Muscle layer of colon (tissue), 2 donors: ENCODE results near the gene SCGB1D1.
"Not testable (repeated sequence)": the region's sequence is repeated elsewhere in the genome, so short reads cannot be mapped to it uniquely, and the experiment has no call there.

Experiments
- H3K27ac ChIP-seq: one replicate; pipeline ENCODE4 v1.7.0; 2013; ENCODE audit warnings: low read depth, mild to moderate bottlenecking, low read length, moderate library complexity
- H3K27me3 ChIP-seq, 2 donors: one replicate each; pipeline ENCODE4 v1.7.0; 2013; ENCODE audit warnings: low read length in 2 of 2, mild to moderate bottlenecking in 2 of 2; ENCODE audit not compliant: insufficient read depth in 2 of 2, control insufficient read depth in 1 of 2
- H3K36me3 ChIP-seq: one replicate; pipeline ENCODE4 v1.7.0; 2013; ENCODE audit warnings: mild to moderate bottlenecking, low read length; ENCODE audit not compliant: insufficient read depth
- H3K4me1 ChIP-seq: one replicate; pipeline ENCODE4 v1.7.0; 2013; ENCODE audit warnings: mild to moderate bottlenecking, low read length; ENCODE audit not compliant: insufficient read depth
- H3K4me3 ChIP-seq, 2 donors: one replicate each; pipeline ENCODE4 v1.7.0; 2013; ENCODE audit warnings: low read length in 2 of 2, low read depth in 1 of 2, mild to moderate bottlenecking in 1 of 2, moderate library complexity in 1 of 2
- H3K9ac ChIP-seq: one replicate; pipeline ENCODE4 v1.7.0; 2013; ENCODE audit warnings: low read length
- H3K9me3 ChIP-seq: one replicate; pipeline ENCODE4 v1.7.0; 2013; ENCODE audit warnings: mild to moderate bottlenecking, low read length
- donor health status: abdominal sarcoma.
- donor health status: Adenocarcinoma of cecum.

SCGB1D1 gene

DNA sequence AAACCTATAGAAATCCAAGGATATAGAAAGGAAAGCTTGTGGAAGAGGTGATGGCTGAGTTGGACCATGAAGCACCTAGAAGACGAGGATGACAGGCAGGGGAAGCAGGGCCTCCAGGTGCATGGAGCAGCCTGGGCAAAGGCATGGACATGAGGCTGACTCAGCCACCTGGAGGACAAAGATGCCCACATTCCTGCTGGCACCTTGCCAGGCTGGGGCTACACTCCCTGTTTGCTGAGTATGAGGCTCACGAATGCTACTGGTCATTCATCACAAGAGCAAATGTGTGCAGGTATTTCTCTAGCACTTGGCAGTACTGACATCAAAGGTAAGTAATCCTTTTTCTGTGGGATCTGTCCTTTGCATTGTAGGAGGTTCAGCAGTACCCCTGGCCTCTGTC, 11.4 kb downstream of the SCGB1D1 start:
- Histone ChIP-seq H3K27ac (no peak overlapping the region), H3K9ac (no peak overlapping the region), H3K27me3 (no peaks in the 10 kb centered on the region), H3K4me1 (no peaks in the 10 kb centered on the region), H3K9me3 (no peaks in the 10 kb centered on the region), H3K36me3 (no peaks in the 10 kb centered on the region), H3K4me3 (no peak overlapping the region)

DNA sequence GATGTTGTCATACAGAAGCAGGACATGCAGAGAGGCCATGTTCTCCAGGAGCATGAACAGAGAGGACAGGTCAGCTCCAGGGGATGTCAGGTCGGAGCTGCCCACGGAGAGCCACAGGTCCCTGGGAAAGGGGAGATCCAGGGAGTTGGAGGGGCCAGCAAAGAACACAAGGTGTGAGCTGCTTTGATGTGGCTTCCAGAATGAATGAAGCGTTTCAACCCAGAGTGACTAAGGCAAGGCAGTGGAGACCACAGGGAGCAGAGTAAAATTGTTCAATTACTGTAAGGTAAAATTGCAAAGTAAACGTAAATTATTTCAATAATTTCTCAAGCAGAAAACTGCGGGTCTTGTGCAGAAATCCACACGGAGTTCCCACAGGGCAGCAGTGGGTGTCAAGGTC, 12.9 kb downstream of the SCGB1D1 start:
- Histone ChIP-seq H3K36me3 (no peaks in the 10 kb centered on the region), H3K9ac (no peak overlapping the region), H3K9me3 (no peaks in the 10 kb centered on the region), H3K27me3 (no peaks in the 10 kb centered on the region), H3K4me3 (no peak overlapping the region), H3K27ac (no peak overlapping the region), H3K4me1 (no peaks in the 10 kb centered on the region)

DNA sequence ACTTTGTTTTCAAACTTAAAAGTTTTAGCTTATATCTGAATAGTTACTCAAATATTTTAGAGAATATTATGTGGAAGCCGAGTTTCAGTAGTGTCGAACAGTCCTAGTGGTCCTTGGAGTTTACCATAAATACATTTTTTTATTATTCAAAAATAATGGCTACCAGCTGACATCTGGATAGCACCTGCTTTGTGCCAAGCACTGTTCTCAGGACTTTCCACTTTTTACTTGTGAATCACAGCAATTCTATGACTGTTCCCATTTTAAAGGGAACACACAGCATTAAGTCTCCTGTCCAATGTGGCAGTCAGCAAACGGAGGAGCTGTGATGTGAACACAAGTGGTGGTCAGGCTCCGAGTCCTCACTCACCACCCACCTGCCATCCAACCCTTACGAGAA, 14.4 kb downstream of the SCGB1D1 start:
- H3K27me3 ChIP-seq, result no peaks in the 10 kb centered on the region
- no peak overlapping the region for H3K27ac ChIP-seq
- no peak overlapping the region for H3K4me3 ChIP-seq
- H3K4me1 ChIP-seq, result no peaks in the 10 kb centered on the region
- no peak overlapping the region for H3K9ac ChIP-seq
- H3K36me3 ChIP-seq, result no peaks in the 10 kb centered on the region
- H3K9me3 ChIP-seq, result no peaks in the 10 kb centered on the region

DNA sequence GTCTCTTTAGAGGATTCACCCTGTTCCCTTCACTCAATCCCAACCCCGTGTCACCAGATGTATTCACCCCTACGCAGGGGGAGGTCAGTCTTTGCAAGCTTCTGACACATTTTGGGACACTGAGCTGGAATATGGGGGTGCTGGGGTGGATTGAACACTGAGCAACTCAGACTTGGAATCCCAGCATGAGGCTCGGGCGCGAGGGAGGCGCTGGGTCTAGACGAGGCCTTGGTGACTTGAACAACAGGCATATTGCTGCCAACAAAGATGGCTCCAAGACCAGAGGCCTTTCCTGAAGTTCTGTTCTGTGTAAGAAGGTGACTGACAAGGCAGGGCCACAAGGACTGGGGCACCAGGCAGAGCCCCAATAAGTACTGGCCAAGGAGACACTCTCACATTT, 15.4 kb downstream of the SCGB1D1 start:
- H3K36me3 ChIP-seq, result no peaks in the 10 kb centered on the region
- no peak overlapping the region for H3K27ac ChIP-seq
- H3K9ac ChIP-seq, result no peak overlapping the region
- H3K27me3 ChIP-seq, result no peaks in the 10 kb centered on the region
- no peaks in the 10 kb centered on the region for H3K9me3 ChIP-seq
- H3K4me1 ChIP-seq, result no peaks in the 10 kb centered on the region
- H3K4me3 ChIP-seq, result no peak overlapping the region

DNA sequence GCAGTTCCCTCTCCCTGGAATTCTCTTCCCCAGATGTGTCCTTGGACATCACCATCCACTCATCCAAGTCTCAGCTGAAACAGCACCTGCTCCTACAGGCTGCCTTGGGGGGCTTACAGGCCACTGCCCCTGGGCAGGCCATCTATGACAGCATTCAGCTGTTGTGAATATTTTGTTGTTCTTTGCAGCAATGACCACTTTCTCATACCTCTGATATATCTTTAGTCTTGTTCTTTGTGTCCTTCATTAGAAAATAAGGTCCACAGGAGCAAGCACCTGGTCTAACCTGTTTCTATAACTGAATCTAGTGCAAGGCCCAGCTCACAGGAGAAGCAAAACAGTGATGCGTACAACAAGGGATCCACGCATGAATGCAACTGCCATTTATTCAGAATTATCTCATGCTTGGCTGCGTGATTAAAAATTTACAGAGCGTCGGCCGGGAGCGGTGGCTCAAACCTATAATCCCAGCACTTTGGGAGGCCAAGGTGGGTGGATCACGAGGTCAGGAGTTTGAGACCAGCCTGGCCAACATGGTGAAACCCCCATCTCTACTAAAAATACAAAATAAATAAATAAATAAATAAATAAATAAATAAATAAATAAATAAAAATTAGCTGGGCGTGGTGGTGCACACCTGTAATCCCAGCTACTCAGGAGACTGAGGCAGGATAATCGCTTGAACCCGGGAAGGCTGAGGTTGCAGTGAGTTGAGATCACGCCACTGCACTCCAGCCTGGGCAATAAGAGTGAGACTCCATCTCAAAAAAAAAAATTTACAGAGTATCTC, 16.5 kb downstream of the SCGB1D1 start:
- H3K4me1 ChIP-seq, H3K9ac ChIP-seq, H3K27ac ChIP-seq, H3K27me3 ChIP-seq, H3K4me3 ChIP-seq, H3K36me3 ChIP-seq, H3K9me3 ChIP-seq: not testable (repeated sequence)

DNA sequence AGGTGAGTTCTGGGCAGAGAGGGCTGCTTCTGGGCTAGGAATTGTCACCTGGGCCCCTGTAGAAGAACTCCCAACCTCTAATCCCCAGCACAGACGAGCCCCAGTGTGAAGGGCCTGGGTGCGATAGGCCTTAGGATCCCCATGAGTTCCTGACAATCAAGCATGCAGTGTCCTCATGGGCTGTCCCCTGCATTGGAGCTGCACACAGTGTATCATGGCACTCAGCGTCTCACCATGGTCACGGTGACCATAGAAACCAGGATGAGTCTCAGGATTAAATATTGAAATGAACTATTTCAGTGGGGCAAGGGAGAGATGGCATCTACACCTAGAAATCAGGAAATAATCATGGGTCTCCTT, 18.7 kb downstream of the SCGB1D1 start:
- H3K27me3 ChIP-seq, result no peaks in the 10 kb centered on the region
- no peaks in the 10 kb centered on the region for H3K36me3 ChIP-seq
- H3K9me3 ChIP-seq, result no peaks in the 10 kb centered on the region
- no peak overlapping the region for H3K4me3 ChIP-seq
- H3K9ac ChIP-seq, result no peak overlapping the region
- no peaks in the 10 kb centered on the region for H3K4me1 ChIP-seq
- H3K27ac ChIP-seq, result no peak overlapping the region

DNA sequence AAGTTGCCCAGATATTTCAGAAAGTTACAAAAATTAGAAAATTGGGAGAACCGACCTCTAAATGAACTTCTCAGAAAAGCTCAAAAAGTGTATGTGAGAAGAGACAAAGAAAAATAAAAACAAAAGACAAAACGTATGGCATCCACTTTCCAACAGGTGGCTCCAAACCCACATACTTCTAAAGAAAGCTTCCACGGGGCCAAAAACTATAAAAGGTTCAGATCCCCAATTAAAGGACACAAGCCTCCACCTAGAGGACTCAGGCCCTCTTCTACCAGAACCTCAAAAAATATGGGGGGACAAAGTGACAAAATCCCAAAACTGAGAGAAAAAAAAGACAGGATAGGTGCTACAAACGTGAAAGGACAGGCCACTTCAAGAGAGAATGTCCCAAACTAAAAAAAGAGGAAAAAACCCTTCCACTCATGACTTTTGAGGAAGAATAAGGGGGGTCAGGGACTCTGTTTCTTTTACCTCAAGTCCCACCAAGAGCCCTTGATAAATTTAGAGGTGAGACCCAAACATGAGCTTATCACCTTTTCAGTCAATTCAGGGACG, 27.3 kb downstream of the SCGB1D1 start:
- Histone ChIP-seq H3K27me3 (no peaks in the 10 kb centered on the region), H3K9me3 (peaks cover 6% of the 10 kb centered on the region), H3K36me3 (no peaks in the 10 kb centered on the region), H3K4me1 (no peaks in the 10 kb centered on the region), H3K27ac (no peak overlapping the region), H3K4me3 (no peak overlapping the region), H3K9ac (no peak overlapping the region)

DNA sequence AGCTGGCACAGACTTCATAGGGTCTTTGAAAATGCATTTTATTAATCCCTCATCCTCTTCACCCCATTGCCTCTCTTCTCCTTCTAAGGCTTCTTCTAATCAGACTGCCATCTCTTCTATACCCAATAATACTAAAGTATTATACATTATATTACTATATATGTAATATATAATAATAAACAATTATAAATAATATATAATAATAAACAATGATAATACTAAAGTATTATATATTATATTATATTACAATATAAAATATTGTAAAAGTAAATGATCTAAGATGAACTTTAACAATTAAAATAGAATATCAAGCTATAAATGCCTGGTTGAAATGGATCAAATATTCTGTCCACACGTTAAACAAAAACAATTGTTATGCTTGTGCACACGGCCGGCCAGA, 31.5 kb downstream of the SCGB1D1 start:
- Histone ChIP-seq H3K27ac (no peak overlapping the region), H3K4me3 (no peak overlapping the region), H3K27me3 (no peaks in the 10 kb centered on the region), H3K9me3 (peaks cover 7% of the 10 kb centered on the region), H3K4me1 (no peaks in the 10 kb centered on the region), H3K9ac (no peak overlapping the region), H3K36me3 (no peaks in the 10 kb centered on the region)

DNA sequence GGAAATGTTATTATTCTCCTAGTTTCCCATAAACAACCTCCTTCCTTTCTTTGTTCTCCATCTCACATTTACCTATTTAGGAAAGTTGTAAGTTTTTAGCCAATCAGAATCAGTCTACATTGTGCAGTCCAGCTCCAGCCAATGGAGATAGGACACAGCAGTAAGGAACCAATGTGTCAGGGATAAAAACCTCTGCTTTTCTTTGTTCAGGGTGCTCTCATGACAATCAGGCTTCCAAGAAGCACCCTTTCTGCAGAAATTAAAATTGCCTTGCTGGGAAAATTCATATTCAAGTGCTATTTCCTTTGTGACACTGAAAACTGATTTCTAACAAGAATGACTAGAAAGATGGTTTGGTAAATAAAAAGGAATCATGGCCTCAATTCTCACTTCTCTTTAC, 33.1 kb downstream of the SCGB1D1 start:
- peaks cover 7% of the 10 kb centered on the region for H3K9me3 ChIP-seq
- no peaks in the 10 kb centered on the region for H3K27me3 ChIP-seq
- no peaks in the 10 kb centered on the region for H3K4me1 ChIP-seq
- H3K36me3 ChIP-seq, result no peaks in the 10 kb centered on the region
- no peak overlapping the region for H3K4me3 ChIP-seq
- no peak overlapping the region for H3K9ac ChIP-seq
- no peak overlapping the region for H3K27ac ChIP-seq

DNA sequence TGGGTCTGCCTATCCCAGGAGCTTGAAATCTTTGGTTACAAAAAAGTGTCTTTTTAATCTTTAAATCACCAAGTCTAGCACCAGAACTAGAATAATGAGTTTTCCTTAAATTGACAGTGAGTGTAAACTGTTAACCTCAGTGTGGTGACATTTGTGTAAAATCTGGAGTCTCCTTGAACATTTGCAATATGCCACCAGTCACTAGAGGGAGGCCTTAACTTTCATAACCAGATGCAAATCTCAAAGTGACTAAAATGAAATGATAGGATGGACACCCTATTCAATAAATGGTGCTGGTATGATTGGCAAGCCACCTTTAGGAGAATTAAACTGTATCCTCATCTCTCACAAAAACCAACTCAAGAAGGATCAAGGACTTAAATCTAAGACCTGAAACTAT, 43.7 kb downstream of the SCGB1D1 start:
- H3K36me3 ChIP-seq, result no peaks in the 10 kb centered on the region
- H3K27me3 ChIP-seq, result no peaks in the 10 kb centered on the region
- H3K9ac ChIP-seq, result no peak overlapping the region
- H3K27ac ChIP-seq, result no peak overlapping the region
- no peaks in the 10 kb centered on the region for H3K4me1 ChIP-seq
- H3K4me3 ChIP-seq, result no peak overlapping the region
- no peaks in the 10 kb centered on the region for H3K9me3 ChIP-seq

DNA sequence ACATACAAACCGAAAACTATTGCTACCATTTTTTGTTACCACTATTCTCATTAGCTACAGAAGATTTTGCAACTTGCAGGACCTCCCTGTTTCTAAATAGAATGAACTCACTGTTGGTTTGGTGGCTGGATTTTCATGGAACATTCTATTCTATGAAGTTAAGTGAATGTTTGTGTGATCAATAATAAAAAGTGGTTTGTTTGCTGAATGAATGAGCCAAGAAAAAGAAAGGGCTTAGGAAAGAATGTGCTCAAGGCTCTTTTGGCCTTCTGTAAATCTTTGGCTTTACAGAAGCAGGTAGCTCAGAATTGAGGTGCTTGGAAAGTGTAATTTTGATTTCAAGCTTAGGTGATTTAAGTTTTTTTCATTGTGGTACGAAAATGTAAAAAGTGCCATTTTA, 46.2 kb downstream of the SCGB1D1 start:
- Histone ChIP-seq H3K9me3 (no peaks in the 10 kb centered on the region), H3K36me3 (no peaks in the 10 kb centered on the region), H3K27ac (no peak overlapping the region), H3K4me1 (no peaks in the 10 kb centered on the region), H3K4me3 (no peak overlapping the region), H3K9ac (no peak overlapping the region), H3K27me3 (no peaks in the 10 kb centered on the region)

DNA sequence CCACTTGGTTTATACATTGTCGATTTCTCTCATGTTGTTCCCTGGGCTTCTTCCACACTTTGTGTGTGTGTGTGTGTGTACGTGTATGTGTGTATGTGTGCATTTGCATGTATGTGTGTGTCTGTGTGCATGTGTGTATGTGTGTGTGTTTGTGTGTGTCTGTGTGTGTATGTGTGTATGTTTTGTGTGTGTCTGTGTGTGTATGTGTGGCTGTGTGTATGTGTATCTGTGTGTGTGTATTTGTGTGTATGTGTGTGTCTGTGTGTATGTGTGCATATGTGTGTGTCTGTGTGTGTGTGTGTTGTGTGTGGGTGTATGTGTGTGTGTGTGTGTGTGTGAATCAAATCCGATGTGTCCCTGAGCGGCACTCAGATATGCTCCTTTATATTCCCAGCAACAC, 47.5 kb downstream of the SCGB1D1 start:
- peaks cover 0 to 4% of the 10 kb centered on the region in 2 donors for H3K27me3 ChIP-seq
- H3K36me3 ChIP-seq, result no peaks in the 10 kb centered on the region
- no peaks in the 10 kb centered on the region for H3K9me3 ChIP-seq
- H3K4me1 ChIP-seq, result no peaks in the 10 kb centered on the region
- no peak overlapping the region for H3K27ac ChIP-seq
- no peak overlapping the region for H3K9ac ChIP-seq
- H3K4me3 ChIP-seq, result no peak overlapping the region
